Measurements from ENCODE around the gene TMUB2.
A peak's percentile ranks its signal among the peaks of the same experiment; 100 is the strongest.

The TMUB2 gene

GRCh38 chr17:44177640-44178039 is 9.1 kb upstream of the TMUB2 start:
- H3K4me3 ChIP-seq (ENCODE audit: low read length in 2 of 2), result no peak overlapping the region
- no peaks in the 10 kb centered on the region for H3K4me1 ChIP-seq (ENCODE audit: control insufficient read depth, insufficient read depth, low read length)
- H3K9ac ChIP-seq (ENCODE audit: low read length in 2 of 2), result no peak overlapping the region
- H3K36me3 ChIP-seq (ENCODE audit: control insufficient read depth in 2 of 2, insufficient read depth in 2 of 2, low read length in 2 of 2), result peaks cover 13 to 23% of the 10 kb centered on the region in 2 donors
- H3K27ac ChIP-seq (ENCODE audit: low read length), result no peak overlapping the region
- no peaks in the 10 kb centered on the region for H3K9me3 ChIP-seq (ENCODE audit: control insufficient read depth in 2 of 2, low read length in 2 of 2)
- H3K27me3 ChIP-seq (ENCODE audit: control insufficient read depth in 1 of 2, insufficient read depth in 2 of 2, low read length in 2 of 2), result no peaks in the 10 kb centered on the region

DNA sequence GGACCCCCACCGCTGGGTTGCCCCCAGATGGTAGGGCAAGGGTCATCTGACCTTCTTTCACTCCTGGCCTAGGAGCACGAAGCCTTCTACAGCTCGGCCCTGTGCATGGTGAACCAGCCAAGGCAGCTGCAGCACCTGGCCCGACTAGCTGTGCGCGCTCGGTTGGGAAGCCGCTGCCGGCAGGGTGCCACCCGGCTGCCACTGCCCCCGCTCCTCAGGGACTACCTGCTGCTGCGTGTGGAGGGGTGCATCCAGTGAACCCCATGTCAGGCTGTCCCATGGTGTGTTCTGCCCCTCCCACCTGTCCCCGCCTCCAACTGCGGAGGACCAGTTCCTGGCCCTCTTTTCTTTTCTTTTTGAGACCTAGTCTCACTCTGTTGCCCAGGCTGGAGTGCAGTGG is 8.6 kb upstream of the TMUB2 start:
- Histone ChIP-seq H3K4me3 (ENCODE audit: low read length in 2 of 2) (no peak overlapping the region), H3K4me1 (ENCODE audit: control insufficient read depth, insufficient read depth, low read length) (no peaks in the 10 kb centered on the region), H3K27ac (ENCODE audit: low read length) (no peak overlapping the region), H3K9ac (ENCODE audit: low read length in 2 of 2) (no peak overlapping the region), H3K27me3 (ENCODE audit: control insufficient read depth in 1 of 2, insufficient read depth in 2 of 2, low read length in 2 of 2) (no peaks in the 10 kb centered on the region), H3K36me3 (ENCODE audit: control insufficient read depth in 2 of 2, insufficient read depth in 2 of 2, low read length in 2 of 2) (peaks cover 14 to 23% of the 10 kb centered on the region in 2 donors), H3K9me3 (ENCODE audit: control insufficient read depth in 2 of 2, low read length in 2 of 2) (no peaks in the 10 kb centered on the region)

DNA sequence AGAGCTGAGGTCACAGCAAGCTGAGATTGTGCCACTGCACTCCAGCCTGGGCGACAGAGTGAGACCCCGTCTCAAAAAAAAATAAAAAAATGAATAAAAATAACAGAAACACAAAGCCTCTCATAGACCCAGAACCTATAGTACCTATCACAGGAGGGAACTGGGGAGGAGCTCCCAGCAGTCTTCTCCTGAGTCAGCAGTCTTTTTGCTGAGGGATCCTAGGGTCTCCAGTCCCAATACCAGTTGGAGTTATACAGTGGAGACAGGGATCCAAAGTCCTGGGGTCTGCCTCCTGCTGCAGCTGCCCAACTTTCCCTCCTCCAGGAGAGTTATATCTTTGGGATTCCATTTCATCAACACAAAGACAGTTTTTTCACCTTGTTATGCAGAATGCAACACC is 3.7 kb upstream of the TMUB2 start:
- H3K36me3 ChIP-seq (ENCODE audit: control insufficient read depth in 2 of 2, insufficient read depth in 2 of 2, low read length in 2 of 2), result peaks cover 11 to 15% of the 10 kb centered on the region in 2 donors
- no peak overlapping the region for H3K27ac ChIP-seq (ENCODE audit: low read length)
- no peaks in the 10 kb centered on the region for H3K9me3 ChIP-seq (ENCODE audit: control insufficient read depth in 2 of 2, low read length in 2 of 2)
- no peak overlapping the region for H3K9ac ChIP-seq (ENCODE audit: low read length in 2 of 2)
- H3K27me3 ChIP-seq (ENCODE audit: control insufficient read depth in 1 of 2, insufficient read depth in 2 of 2, low read length in 2 of 2), result no peaks in the 10 kb centered on the region
- H3K4me1 ChIP-seq (ENCODE audit: control insufficient read depth, insufficient read depth, low read length), result peaks cover 17% of the 10 kb centered on the region
- H3K4me3 ChIP-seq (ENCODE audit: low read length in 2 of 2), result no peak overlapping the region

DNA sequence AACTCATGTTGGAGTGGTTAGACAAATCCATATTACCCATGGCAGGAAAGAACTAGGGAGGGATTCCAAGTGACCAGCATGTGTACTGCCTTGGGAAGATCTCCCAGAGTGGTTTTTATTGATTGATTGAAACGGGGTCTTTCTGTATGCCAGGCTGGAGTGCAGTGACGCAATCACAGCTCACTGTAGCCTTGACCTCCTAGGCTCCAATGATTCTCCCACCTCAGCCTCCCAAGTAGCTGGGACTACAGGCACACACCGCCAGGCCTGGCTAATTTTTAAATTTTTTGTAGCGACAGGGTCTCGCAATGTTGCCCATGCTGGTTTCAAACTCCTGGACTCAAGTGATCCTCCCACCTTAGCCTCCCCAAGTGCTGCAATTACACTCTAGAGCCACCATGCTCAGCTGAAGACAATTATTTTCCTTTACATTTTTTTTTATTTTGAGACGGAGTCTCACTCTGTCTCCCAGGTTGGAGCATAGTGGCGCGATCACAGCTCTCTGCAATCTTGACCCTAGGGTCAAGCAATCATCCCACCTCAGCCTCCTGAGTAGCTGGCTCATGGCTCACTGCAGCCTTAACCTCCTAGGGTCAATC is 2.5 kb upstream of the TMUB2 start:
- Histone ChIP-seq H3K27me3 (ENCODE audit: control insufficient read depth in 1 of 2, insufficient read depth in 2 of 2, low read length in 2 of 2) (no peaks in the 10 kb centered on the region), H3K36me3 (ENCODE audit: control insufficient read depth in 2 of 2, insufficient read depth in 2 of 2, low read length in 2 of 2) (peaks cover 9 to 11% of the 10 kb centered on the region in 2 donors), H3K4me3 (ENCODE audit: low read length in 2 of 2) (no peak overlapping the region), H3K27ac (ENCODE audit: low read length) (no peak overlapping the region), H3K4me1 (ENCODE audit: control insufficient read depth, insufficient read depth, low read length) (peaks cover 24% of the 10 kb centered on the region), H3K9ac (ENCODE audit: low read length in 2 of 2) (no peak overlapping the region), H3K9me3 (ENCODE audit: control insufficient read depth in 2 of 2, low read length in 2 of 2) (no peaks in the 10 kb centered on the region)

DNA sequence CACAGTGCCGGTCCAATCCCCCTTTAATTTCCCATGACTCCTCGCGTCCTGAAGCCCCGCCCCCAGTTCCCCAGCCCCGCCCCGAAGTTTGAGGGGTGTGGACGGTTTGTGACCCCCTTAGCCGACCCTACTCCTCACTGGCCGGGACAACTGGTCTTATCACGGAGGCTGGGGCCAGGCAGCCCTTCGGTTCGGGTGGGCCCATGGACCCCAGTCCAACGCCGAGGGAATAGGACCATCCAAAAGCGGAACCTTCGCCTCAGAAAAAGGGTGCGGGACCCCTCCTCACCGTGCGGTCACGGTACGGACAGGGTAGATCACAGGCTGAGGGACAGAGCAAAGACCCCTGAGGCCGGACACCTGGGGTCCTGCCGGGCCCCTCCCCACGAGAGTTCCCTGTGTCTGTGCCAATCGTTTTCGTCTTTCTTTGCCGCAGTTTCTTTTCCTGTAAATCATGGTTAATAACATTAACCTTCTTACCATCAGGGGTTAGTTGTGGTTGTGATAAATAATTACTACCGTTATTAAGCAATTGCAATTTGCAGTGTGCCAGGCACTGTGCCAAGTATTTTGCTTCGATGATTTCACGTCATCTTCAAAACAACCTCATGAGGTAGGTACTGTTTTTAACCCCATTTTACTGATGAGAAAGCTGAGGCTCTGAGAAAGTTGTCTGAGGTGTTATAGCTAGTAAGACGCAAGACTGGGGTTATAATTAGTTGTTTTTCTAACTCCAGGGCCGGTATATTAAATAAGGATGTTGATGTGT is 543 bp downstream of the TMUB2 start:
- Histone ChIP-seq H3K36me3 (ENCODE audit: control insufficient read depth in 2 of 2, insufficient read depth in 2 of 2, low read length in 2 of 2) (peaks cover 15 to 17% of the 10 kb centered on the region in 2 donors), H3K27me3 (ENCODE audit: control insufficient read depth in 1 of 2, insufficient read depth in 2 of 2, low read length in 2 of 2) (no peaks in the 10 kb centered on the region), H3K27ac (ENCODE audit: low read length) (peak overlapping the region; percentile 96), H3K9ac (ENCODE audit: low read length in 2 of 2) (peak overlapping the region; percentile 88 to 98), H3K4me3 (ENCODE audit: low read length in 2 of 2) (peak overlapping the region; percentile 90 to 98), H3K4me1 (ENCODE audit: control insufficient read depth, insufficient read depth, low read length) (peaks cover 24% of the 10 kb centered on the region), H3K9me3 (ENCODE audit: control insufficient read depth in 2 of 2, low read length in 2 of 2) (no peaks in the 10 kb centered on the region)

GRCh38 chr17:44188576-44189403 is 2.0 kb downstream of the TMUB2 start:
- Histone ChIP-seq H3K9ac (ENCODE audit: low read length in 2 of 2) (peak overlapping the region in 1 of 2 donors; percentile 36), H3K4me3 (ENCODE audit: low read length in 2 of 2) (peak overlapping the region in 1 of 2 donors; percentile 98), H3K36me3 (ENCODE audit: control insufficient read depth in 2 of 2, insufficient read depth in 2 of 2, low read length in 2 of 2) (peaks cover 14 to 23% of the 10 kb centered on the region in 2 donors), H3K27ac (ENCODE audit: low read length) (no peak overlapping the region), H3K27me3 (ENCODE audit: control insufficient read depth in 1 of 2, insufficient read depth in 2 of 2, low read length in 2 of 2) (no peaks in the 10 kb centered on the region), H3K4me1 (ENCODE audit: control insufficient read depth, insufficient read depth, low read length) (peaks cover 24% of the 10 kb centered on the region), H3K9me3 (ENCODE audit: control insufficient read depth in 2 of 2, low read length in 2 of 2) (no peaks in the 10 kb centered on the region)

DNA sequence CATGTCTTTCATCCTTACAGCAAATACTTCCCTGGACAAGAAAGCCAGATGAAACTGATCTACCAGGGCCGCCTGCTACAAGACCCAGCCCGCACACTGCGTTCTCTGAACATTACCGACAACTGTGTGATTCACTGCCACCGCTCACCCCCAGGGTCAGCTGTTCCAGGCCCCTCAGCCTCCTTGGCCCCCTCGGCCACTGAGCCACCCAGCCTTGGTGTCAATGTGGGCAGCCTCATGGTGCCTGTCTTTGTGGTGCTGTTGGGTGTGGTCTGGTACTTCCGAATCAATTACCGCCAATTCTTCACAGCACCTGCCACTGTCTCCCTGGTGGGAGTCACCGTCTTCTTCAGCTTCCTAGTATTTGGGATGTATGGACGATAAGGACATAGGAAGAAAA is 3.7 kb downstream of the TMUB2 start:
- Histone ChIP-seq H3K9ac (ENCODE audit: low read length in 2 of 2) (no peak overlapping the region), H3K4me1 (ENCODE audit: control insufficient read depth, insufficient read depth, low read length) (peaks cover 16% of the 10 kb centered on the region), H3K36me3 (ENCODE audit: control insufficient read depth in 2 of 2, insufficient read depth in 2 of 2, low read length in 2 of 2) (peaks cover 30 to 40% of the 10 kb centered on the region in 2 donors), H3K9me3 (ENCODE audit: control insufficient read depth in 2 of 2, low read length in 2 of 2) (no peaks in the 10 kb centered on the region), H3K27me3 (ENCODE audit: control insufficient read depth in 1 of 2, insufficient read depth in 2 of 2, low read length in 2 of 2) (no peaks in the 10 kb centered on the region), H3K27ac (ENCODE audit: low read length) (no peak overlapping the region), H3K4me3 (ENCODE audit: low read length in 2 of 2) (no peak overlapping the region)

DNA sequence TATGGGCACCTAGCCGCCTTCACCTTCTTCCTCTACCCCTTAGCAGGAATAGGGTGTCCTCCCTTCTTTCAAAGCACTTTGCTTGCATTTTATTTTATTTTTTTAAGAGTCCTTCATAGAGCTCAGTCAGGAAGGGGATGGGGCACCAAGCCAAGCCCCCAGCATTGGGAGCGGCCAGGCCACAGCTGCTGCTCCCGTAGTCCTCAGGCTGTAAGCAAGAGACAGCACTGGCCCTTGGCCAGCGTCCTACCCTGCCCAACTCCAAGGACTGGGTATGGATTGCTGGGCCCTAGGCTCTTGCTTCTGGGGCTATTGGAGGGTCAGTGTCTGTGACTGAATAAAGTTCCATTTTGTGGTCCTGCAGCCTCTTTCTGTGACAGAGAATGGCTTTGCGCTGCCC is 4.6 kb downstream of the TMUB2 start:
- Histone ChIP-seq H3K9me3 (ENCODE audit: control insufficient read depth in 2 of 2, low read length in 2 of 2) (no peaks in the 10 kb centered on the region), H3K9ac (ENCODE audit: low read length in 2 of 2) (no peak overlapping the region), H3K4me3 (ENCODE audit: low read length in 2 of 2) (no peak overlapping the region), H3K36me3 (ENCODE audit: control insufficient read depth in 2 of 2, insufficient read depth in 2 of 2, low read length in 2 of 2) (peaks cover 30 to 42% of the 10 kb centered on the region in 2 donors), H3K27me3 (ENCODE audit: control insufficient read depth in 1 of 2, insufficient read depth in 2 of 2, low read length in 2 of 2) (no peaks in the 10 kb centered on the region), H3K27ac (ENCODE audit: low read length) (no peak overlapping the region), H3K4me1 (ENCODE audit: control insufficient read depth, insufficient read depth, low read length) (peaks cover 11% of the 10 kb centered on the region)

GRCh38 chr17:44191941-44192496 is 5.2 kb downstream of the TMUB2 start:
- peak overlapping the region in 1 of 2 donors; percentile 47 for H3K9ac ChIP-seq (ENCODE audit: low read length in 2 of 2)
- no peak overlapping the region for H3K27ac ChIP-seq (ENCODE audit: low read length)
- H3K36me3 ChIP-seq (ENCODE audit: control insufficient read depth in 2 of 2, insufficient read depth in 2 of 2, low read length in 2 of 2), result peaks cover 33 to 43% of the 10 kb centered on the region in 2 donors

GRCh38 chr17:44192750-44193149 is 6.0 kb downstream of the TMUB2 start:
- Histone ChIP-seq H3K36me3 (ENCODE audit: control insufficient read depth in 2 of 2, insufficient read depth in 2 of 2, low read length in 2 of 2) (peaks cover 38 to 46% of the 10 kb centered on the region in 2 donors), H3K4me3 (ENCODE audit: low read length in 2 of 2) (no peak overlapping the region), H3K4me1 (ENCODE audit: control insufficient read depth, insufficient read depth, low read length) (peaks cover 20% of the 10 kb centered on the region), H3K27me3 (ENCODE audit: control insufficient read depth in 1 of 2, insufficient read depth in 2 of 2, low read length in 2 of 2) (no peaks in the 10 kb centered on the region), H3K9me3 (ENCODE audit: control insufficient read depth in 2 of 2, low read length in 2 of 2) (no peaks in the 10 kb centered on the region), H3K9ac (ENCODE audit: low read length in 2 of 2) (peak overlapping the region in 1 of 2 donors; percentile 47), H3K27ac (ENCODE audit: low read length) (no peak overlapping the region)

More at GRCh38 chr17:44191941-44192496, 5.2 kb downstream of the TMUB2 start:
- H3K4me3 ChIP-seq (ENCODE audit: low read length in 2 of 2), result no peak overlapping the region
- H3K4me1 ChIP-seq (ENCODE audit: control insufficient read depth, insufficient read depth, low read length), result peaks cover 15% of the 10 kb centered on the region
- H3K27me3 ChIP-seq (ENCODE audit: control insufficient read depth in 1 of 2, insufficient read depth in 2 of 2, low read length in 2 of 2), result no peaks in the 10 kb centered on the region
- H3K9me3 ChIP-seq (ENCODE audit: control insufficient read depth in 2 of 2, low read length in 2 of 2), result no peaks in the 10 kb centered on the region
